ENCODE measurements around the gene SLC6A16.

SLC6A16 gene

DNA sequence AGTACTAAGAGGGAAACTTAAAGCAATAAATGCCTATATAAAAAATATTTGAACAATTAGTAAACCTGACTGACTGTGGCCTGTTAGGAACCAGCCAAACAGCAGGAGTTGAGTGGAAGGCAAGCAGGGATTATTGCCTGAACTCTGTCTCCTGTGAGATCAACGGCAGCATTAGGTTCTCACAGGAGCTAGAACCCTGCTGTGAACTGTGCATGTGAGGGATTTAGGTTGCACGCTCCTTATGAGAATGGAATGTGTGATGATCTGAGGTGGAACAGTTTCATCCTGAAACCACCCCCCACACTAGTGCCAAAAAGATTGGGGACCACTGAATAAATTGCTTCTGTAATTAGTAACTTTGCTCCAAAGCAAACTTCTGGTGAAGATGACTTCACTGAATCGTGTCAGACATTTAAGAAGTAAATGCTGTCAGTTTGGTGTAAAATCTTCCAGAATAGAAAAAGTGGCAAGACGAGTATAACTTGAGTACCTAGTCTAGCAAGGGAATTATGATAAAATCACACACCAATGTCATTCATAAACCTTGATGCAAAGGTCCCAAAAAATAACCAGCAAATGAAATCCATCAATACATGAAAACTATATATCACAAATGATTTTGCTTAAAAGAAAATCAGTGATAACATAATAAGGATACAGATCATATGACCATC, 53.8 kb downstream of the SLC6A16 start:
- no peak for DNase-seq (ENCODE audit: low read depth in 3 of 3, low spot score in 1 of 3)

DNA sequence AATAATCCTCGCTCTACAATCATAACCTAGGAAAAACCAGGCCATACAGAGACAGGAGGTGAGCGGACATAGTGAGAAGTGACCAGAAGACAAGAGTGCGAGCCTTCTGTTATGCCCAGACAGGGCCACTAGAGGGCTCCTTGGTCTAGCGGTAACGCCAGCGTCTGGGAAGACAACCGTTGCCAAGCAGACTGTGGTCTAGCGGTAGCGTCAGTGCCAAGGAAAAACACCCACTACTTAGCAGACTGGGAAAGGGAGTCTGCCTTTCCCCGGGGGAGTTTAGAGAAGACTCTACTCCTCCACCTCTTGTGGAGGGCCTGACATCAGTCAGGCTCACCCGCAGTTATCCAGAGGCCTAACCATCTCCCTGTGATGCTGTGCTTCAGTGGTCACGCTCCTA, 58.6 kb downstream of the SLC6A16 start:
- peak in 1 of 3 donors; percentile 14 for DNase-seq (ENCODE audit: low read depth in 3 of 3, low spot score in 1 of 3)

DNA sequence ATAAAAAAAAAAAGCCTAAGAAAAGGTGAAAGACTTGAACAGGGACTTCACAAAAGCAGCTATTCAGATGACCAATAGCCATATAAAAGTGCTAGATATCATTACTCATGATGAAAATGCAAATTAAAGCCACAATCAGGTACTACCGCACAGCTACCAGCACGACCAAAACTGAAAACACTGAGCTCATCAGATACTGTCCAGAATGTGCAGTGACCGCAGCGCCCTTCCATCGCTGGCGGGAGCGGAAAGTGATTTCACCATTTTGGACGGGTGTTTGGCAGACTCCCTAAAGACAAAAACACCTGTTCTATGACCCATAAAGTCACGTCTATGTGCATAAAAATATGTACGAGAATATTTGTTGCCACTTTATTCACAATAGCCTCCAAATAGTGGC, 60.7 kb downstream of the SLC6A16 start:
- no peak for DNase-seq (ENCODE audit: low read depth in 3 of 3, low spot score in 1 of 3)

DNA sequence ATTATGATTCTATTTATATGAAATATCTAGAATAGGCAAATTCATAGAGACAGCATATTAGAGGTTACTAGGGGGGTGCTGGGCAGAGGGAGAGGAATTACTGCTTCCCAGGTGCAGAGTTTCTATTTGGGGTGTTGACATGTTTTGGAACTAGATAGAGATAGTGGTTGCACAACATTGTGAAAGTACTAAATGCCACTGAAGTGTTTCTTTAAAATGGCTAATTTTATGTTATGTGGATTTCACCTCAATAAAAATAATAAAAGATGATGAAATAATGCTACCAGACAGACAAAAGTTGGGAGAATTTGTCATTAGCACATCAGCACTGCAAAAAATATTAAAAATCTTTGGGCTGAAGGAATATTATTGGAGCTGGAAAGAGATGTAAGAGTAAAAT, 63.4 kb downstream of the SLC6A16 start:
- DNase-seq (ENCODE audit: low read depth in 3 of 3, low spot score in 1 of 3): no peak

DNA sequence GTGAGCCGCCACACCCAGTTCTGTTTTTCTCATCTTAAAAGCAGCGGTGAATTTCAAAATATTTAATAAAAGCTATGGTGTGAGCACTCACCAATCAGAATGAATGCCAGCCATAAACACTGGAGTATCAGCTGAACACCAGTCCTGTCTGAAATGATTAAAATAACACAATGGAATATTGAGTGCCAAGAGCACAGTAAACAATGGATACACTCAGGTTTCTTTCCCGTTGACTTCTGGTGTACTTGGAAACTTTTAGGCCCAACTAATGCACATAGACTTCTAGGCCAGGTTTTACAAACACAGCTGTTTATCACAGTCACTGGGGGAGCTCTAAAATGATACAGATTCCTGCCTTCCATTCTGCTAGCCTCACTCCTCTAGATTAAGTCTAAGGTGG, 68.3 kb downstream of the SLC6A16 start:
- no peak for DNase-seq (ENCODE audit: low read depth in 3 of 3, low spot score in 1 of 3)

DNA sequence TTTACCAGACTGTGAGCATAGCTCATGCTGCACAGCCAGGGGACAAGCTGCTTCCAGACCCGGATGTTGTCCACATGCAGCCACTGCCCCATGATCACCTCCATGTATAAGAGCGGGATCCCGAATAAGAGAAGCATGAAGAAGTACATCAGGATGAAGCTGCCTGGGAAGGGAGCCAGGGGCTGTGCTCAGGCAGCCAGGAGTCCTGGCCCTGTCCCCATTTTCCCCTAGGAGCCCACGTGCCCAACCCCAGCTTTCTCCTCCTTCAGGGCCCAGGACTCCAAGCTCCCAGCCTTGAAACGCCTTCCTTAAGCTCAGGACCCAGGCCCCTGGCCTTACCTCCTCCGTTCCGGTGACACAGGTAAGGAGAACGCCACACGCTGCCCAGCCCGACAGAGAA, 69.3 kb downstream of the SLC6A16 start:
- DNase-seq (ENCODE audit: low read depth in 3 of 3, low spot score in 1 of 3): no peak

DNA sequence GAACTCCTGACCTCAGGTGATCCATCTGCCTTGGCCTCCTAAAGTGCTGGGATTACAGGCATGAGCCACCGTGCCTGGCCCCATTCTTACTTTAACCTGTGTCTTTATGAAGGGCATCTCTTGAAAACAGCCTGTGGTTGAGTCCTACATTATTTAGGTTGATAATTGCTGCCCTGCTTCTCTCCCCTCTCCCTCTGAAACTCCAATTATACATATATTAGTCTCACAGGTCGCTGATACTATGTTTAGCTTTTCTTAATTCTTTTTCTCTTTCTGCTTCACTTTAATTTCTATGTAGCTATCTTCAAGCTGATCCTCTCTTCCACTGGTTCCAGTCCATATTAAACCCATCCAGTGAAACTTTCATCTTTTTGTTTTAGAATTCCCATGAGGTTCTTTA, 75.1 kb downstream of the SLC6A16 start:
- no peak for DNase-seq (ENCODE audit: low read depth in 3 of 3, low spot score in 1 of 3)

DNA sequence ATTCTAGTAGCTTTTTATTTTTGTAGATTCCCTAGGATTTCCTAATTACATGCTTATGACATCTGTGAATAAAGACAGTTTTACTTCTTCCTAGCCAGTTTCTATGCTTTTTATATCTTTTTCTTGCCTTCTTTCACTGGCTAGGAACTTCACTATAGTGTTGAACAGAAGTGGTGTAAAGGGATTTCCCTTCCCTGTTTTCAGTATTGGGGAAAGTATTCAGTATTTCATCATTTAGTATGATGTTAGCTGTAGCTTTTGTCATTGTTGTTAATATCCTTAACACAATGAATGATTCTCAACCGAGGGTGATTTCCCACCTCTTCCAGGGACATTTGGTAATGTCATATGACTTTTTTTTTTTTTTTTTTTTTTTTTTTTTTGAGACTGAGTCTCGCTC, 77.3 kb downstream of the SLC6A16 start:
- DNase-seq (ENCODE audit: low read depth in 3 of 3, low spot score in 1 of 3): no peak

DNA sequence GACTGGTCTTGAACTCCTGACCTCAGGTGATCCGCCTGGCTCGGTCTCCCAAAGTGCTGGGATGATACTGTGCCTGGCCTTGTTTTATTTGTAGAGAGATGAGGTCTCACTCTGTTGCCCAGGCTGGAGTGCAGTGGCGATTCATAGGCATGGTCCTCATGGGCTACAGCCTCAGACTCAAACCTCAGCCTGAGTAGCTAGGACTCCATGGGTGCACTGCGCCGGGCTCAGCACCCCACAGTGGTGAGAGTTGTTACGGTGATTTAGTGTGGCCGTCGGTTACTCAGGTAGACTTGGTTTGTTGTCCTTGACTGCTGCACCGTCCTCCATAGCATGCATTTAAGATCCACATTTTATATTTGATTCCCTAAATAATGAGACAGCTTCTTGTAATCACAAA, 80.7 kb downstream of the SLC6A16 start:
- no peak for DNase-seq (ENCODE audit: low read depth in 3 of 3, low spot score in 1 of 3)

DNA sequence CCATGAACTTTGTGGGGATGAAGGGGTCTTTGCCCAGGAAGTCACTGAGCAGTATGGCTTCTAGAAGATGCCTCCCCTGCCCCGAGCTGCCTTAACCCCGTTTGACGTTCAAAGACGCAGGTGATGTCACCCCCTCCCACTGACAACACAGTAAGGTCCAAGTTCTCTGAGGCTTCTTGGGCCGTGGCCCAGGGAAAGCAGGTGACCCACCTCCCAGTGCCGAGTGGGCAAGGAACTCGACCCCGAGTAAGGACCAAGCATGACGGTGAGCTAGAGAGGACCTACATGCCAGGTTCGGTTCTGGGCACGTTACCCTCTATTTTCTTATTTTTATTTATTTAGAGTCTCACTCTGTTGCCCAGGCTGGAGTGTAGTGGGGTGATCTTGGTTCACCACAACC, 81.3 kb downstream of the SLC6A16 start:
- no peak for DNase-seq (ENCODE audit: low read depth in 3 of 3, low spot score in 1 of 3)

DNA sequence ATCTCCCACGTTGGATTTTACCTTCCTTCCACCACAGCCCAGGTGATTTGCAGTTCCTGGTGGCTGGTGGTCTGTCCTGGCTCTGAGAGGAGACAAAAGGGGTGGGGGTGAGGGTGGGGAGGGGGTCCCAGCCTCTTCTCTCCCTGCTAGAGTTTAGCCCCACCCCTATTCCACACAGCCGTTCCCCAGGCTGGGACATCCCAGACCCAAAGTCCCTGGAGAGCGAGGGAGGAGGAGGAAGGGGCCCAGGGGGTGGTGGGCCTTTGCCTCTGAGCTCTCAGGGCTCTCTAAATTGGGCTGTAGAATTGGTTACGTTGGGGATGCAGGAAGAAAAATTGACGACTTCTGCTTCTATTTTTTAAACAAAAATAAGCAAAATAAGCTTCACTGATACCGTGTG, 81.9 kb downstream of the SLC6A16 start:
- DNase-seq (ENCODE audit: low read depth in 3 of 3, low spot score in 1 of 3): no peak

DNA sequence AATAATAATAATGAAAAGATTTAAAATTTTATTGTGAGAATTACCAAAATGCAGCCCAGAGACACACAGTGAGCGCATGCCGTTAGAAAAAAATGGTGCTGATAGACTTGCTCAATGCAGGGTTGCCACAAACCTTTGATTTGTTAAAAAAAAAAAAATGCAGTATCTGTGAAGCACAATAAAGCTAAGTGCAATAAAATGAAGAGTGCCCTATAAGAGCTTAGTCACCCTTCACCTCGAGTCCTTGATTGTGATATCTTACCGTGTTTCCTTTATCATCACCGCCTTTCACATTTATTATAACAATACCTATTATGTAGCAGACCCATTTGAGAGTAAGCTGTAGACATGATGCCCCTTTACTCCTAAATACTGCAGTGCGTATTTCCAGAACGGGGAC, 83.2 kb downstream of the SLC6A16 start:
- DNase-seq (ENCODE audit: low read depth in 3 of 3, low spot score in 1 of 3): no peak

Measured in stimulated activated CD4-positive, alpha-beta T cell treated with anti-CD3 and anti-CD28 coated beads, TNF-alpha, amount 100 ng/mL, for 1 hour (primary cell).